COLO829 (cell line): ENCODE results near the gene GABARAPL1.
A peak's percentile ranks its signal among the peaks of the same experiment; 100 is the strongest.
"Not testable (repeated sequence)": the region's sequence is repeated elsewhere in the genome, so short reads cannot be mapped to it uniquely, and the experiment has no call there.

Source experiments
- DNase-seq: peaks from one replicate; pipeline ENCODE4 v3.0.0; 2012; ENCODE audit warnings: low spot score

GABARAPL1 gene

DNA sequence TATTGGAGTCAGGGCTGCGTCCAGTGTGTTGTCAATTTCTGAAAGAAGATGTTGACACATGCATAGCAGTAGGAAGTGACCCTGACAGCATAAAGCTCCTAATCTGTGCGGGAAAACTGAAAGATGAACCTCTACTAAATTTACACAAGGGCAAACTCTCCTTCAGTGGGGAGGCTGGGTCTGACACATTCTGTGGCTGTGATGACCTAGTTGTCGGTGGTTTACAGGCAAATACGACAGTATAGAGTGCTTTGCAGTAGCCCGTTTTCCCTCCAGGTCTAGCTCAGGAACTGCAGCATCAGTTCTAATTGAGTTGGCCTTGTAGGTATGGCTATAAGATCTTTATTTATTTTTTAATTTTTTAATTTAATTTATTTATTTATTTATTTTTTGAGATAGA is 14.8 kb upstream of the GABARAPL1 start:
- DNase-seq: no peak

DNA sequence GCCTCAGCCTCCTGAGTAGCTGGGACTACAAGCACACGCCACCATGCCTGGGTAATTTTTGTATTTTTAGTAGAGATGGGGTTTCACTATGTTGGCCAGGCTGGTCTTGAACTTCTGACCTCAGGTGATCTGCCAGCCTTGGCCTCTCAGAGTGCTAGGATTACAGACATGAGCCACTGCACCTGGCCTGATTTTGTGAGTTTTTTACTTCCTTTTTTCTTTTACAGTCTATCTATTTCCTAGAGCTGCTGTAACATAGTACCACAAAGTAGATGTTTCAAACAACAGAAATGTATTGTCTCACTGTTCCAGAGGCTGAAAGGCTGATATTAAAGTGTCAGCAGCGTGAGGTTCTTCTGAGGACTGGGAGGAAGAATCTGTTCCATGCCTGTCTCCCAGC is 8.2 kb upstream of the GABARAPL1 start:
- DNase-seq: not testable (repeated sequence)

- peak; percentile 8 for DNase-seq
These were observed 7.4 kb upstream of the GABARAPL1 start for GRCh38 chr12:10205220-10205807.

GRCh38 chr12:10207136-10207535 is 5.5 kb upstream of the GABARAPL1 start:
- peak; percentile 82 for DNase-seq

- no peak for DNase-seq
These were observed 2.5 kb upstream of the GABARAPL1 start for GRCh38 chr12:10210225-10210624.

- DNase-seq: no peak
These were observed 1.4 kb upstream of the GABARAPL1 start for GRCh38 chr12:10211101-10211939.

DNA sequence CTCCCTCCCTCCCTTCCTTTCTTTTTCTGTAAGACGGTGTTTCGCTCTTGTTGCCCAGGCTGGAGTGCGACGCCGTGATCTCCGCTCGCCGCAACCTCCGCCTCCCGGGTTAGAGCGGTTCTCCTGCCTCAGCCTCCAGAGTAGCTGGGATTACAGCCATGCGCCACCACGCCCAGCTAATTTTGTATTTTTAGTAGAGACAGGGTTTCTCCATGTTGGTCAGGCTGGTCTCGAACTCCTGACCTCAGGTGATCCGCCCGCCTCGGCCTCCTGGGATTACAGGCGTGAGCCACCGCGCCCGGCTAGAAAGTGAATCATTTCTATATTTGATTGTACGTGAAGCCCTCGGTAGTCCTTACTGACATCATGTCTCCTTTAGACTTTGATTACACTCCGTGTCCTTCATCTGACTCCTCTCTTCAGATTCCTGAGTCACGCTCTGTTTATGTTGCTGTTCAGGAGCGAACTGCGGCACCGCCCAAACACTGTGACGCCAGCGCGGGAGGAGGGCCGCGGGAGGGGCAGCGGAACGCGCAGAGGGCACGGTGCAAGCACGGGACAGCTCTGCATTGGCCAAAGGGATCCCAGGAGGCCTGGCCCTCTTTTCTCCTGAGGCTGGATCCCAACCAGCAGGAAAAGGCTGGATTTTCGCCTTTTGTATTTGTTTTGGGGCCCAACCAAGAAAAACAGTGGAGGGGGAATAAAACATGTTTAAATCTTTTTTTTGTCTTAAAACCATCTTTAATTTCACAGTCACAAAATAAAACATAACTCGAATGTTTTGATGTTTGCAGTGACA is 538 bp upstream of the GABARAPL1 start:
- peak; percentile 96 for DNase-seq

GRCh38 chr12:10213168-10214135 is 775 bp downstream of the GABARAPL1 start:
- peak; percentile 54 for DNase-seq

DNA sequence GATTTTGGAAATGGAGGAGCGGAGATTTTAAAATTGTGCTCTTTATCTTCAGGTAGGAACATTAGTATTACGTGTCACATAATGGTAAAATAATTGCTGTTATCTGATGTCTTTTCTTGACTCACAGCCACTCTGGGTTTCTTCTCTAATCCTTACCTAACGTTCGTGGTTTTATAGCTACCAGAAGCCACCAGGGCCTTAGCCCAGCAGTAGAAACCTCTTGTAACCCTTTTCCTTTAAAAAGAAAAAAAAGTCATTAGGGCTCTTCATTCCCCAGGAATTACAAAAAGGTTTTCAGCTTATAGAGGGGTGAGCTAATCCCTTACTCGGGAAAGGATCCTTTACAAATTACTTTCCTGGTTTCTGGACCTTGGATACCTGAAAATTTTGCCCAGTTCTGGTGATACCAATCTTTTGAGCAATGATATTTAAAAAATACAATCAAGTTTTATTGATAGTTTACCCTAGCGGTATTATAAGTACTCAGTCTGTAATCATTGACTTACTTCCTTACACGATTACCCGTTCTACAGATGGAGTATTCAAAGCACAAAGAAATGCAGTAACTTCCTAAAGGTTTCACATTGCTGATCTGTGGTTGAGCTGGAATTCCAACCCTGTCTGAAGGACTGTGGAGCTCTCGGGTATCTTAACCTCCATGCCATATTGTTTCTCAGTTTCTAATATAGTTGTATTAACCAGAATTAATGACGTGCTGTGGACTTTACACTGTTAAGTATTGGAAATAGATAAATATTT is 1.6 kb downstream of the GABARAPL1 start:
- peak; percentile 32 for DNase-seq

DNA sequence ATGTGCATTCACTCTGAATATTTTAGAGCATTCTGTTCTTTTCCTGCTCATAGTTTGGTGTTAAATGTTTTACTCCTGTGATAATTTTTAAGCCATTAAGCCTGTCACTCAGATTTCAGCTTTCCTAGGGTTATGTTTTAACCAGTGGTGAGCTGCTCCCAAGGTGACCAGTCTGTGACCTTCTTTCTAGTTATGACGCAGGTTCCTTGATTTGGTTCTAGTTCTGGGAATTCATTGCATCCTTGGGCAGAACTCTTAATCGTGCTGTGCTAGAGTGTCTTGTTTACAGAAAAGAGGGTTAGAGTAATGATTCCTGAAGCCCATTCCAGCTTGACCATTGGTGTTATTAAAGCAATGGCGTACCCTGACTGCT is 2.2 kb downstream of the GABARAPL1 start:
- no peak for DNase-seq

DNA sequence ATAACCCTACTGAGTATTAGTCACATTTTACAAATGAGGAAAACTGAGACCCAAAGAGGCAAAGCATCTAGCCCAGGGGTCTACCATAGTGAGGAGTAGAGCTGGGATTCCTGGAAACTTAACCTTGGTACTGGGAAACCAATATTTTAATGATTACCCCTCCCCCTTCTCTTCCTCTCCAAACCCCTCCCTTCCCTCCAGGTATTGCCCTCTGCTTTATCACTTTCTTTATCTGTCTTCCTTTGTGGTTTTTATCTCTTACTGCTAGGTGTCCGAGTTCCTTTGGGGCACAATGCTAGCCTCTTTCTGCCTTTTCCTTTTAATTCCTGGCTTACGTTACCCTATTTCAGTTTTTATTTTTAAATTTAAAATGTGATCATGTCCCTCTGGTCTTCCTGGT is 2.8 kb downstream of the GABARAPL1 start:
- DNase-seq: no peak

- DNase-seq: not testable (repeated sequence)
These were observed 3.3 kb downstream of the GABARAPL1 start for GRCh38 chr12:10215946-10216345.

DNA sequence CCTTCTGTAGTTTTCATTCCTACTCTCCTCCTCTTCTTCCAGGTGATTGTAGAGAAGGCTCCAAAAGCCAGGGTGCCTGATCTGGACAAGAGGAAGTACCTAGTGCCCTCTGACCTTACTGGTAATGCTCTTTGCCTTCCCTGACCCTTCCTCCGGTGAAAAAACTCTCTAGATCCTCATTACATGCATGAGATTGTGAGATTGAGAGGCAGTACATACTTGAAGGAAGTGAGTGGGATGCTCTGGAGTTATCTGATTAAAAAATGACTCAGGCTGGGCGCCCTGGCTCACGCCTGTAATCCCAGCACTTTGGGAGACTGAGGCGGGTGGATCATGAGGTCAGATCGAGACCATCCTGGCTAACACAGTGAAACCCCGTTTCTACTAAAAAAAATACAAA is 5.3 kb downstream of the GABARAPL1 start:
- no peak for DNase-seq

GRCh38 chr12:10220398-10221077 is 7.9 kb downstream of the GABARAPL1 start:
- DNase-seq: no peak

DNA sequence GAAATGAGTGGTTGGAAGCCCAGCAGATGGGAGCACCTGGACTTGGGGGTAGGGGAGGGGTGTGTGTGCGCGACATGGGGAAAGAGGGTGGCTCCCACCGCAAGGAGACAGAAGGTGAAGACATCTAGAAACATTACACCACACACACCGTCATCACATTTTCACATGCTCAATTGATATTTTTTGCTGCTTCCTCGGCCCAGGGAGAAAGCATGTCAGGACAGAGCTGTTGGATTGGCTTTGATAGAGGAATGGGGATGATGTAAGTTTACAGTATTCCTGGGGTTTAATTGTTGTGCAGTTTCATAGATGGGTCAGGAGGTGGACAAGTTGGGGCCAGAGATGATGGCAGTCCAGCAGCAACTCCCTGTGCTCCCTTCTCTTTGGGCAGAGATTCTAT is 9.2 kb downstream of the GABARAPL1 start:
- no peak for DNase-seq

DNA sequence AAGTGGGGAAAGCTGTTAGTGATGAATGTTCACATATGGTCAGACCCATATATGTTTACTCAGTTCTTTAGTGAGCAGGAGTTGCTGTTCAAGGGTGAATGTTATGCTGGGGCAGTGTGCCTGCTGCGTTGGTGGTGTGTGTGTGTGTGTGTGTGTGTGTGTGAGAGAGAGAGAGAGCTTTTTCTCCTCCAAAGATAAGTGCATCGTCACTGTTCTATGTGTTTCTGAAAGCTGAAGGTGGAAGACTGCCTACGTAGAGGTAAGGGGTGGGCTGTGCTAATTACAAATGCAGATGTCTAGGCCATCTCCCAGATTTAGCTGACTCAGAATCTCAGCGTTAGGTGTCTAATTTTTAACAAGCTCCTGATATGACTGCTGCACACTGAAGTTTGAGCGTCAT is 10.5 kb downstream of the GABARAPL1 start:
- no peak for DNase-seq

DNA sequence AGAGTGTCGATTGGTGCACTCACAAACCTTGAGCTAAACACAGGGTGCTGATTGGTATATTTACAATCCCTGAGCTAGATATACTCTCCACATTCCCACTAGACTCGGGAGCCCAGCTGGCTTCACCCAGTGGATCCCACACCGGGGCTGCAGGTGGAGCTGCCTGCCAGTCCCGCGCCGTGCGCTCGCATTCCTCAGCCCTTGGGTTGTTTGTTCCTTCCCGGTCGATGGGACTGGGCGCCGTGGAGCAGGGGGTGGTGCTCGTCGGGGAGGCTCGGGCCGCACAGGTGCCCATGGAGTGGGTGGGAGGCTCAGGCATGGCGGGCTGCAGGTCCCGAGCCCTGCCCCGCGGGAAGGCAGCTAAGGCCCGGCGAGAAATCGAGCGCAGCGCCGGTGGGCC is 12.7 kb downstream of the GABARAPL1 start:
- not testable (repeated sequence) for DNase-seq

- no peak for DNase-seq
These were observed 13.4 kb downstream of the GABARAPL1 start for GRCh38 chr12:10226086-10226485.

DNA sequence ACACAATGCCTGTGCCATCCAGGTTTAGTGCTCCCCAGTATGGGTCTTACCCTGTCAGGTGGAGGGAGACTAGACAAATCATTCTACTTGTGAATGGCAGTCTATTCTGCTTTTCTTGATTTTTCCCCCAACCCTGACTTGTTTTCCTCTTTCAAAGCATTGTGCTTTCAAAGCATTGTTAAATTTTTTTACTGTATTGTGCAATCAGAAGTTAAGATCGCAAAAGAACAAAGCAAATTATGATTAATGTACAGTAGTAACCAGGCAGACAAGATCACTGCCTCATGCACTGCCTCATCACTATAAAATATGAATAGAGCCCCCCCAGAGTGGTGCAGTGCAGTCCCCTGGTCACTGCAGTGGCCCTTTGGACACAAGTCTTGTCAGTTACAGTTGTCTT is 14.1 kb downstream of the GABARAPL1 start:
- no peak for DNase-seq

DNA sequence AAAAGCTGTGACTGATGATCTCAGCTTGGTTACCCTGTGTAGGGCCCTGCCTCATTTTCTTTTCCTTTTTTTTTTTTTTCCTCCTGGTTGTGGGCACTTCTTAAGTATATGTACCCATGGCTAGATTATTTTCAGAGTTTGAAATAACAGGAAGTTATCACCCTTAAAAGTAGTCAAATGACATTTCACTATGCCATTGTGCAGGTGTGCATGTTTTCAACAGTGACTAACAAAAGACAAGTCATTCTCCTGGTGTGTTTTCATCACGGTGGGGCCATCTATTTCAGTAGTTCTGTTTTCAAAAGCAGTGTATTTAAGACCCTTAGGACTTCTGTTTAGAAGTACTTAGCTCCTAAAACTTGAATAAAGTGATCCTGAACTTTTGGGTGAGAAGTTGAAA is 15.0 kb downstream of the GABARAPL1 start:
- DNase-seq: no peak
